ENCODE results near the gene TOE1.

- TF ChIP-seq POLR2A (IDR thresholded peaks at IDR 0.05) (no peak), CTCF (IDR thresholded peaks at IDR 0.05) (no peak)
Measured at GRCh38 chr1:45297666-45298356, 42.2 kb upstream of the TOE1 start.

Data from adrenal gland (tissue), 5 donors.